MCF 10A (cell line): ENCODE results near the gene PREB. TPM values are rescaled to one million over a fixed set of nuclear protein-coding genes. Genes with fewer than 3 reads are reported as not detected.
"Not testable (repeated sequence)": the region's sequence is repeated elsewhere in the genome, so short reads cannot be mapped to it uniquely, and the experiment has no call there.

ENCODE experiments used
- BruUV-seq: library from RNA; stranded (reverse); fragments of 400-500 nt; replicated peaks from 2 replicates; lab custom pipeline; 2021; lab: Mats Ljungman, UMichigan
- CTCF ChIA-PET: fragments of 300-600 bp; sonication (Branson Sonifier 250); formaldehyde crosslinking; extraction: SDS; loops from one replicate; lab custom pipeline; 2021; ENCODE audit warnings: antibody characterized with exemption, inconsistent platforms; lab: Yijun Ruan, JAX
- POLR2A ChIA-PET: fragments of 300-600, 350-650 bp; sonication (Branson Sonifier 250); formaldehyde crosslinking; extraction: SDS; loops from one replicate; lab custom pipeline; 2020; ENCODE audit warnings: antibody characterized with exemption, inconsistent platforms; lab: Yijun Ruan, JAX
- DNase-seq: peaks from one replicate; pipeline ENCODE4 v3.0.0-alpha.2; 2018; ENCODE audit not compliant: unreplicated experiment
- H3K27ac Mint-ChIP-seq: one replicate; pipeline ENCODE4 v1.8.0; 2022; ENCODE audit warnings: mild to moderate bottlenecking, low read depth, mixed read lengths; ENCODE audit not compliant: unreplicated experiment
- H3K27me3 Mint-ChIP-seq: one replicate; pipeline ENCODE4 v1.8.0; 2022; ENCODE audit warnings: mixed read lengths; ENCODE audit not compliant: insufficient read depth, unreplicated experiment
- H3K36me3 Mint-ChIP-seq: one replicate; pipeline ENCODE4 v1.8.0; 2022; ENCODE audit warnings: mild to moderate bottlenecking, moderate library complexity, mixed read lengths; ENCODE audit not compliant: insufficient read depth, unreplicated experiment
- H3K4me1 Mint-ChIP-seq: one replicate; pipeline ENCODE4 v1.8.0; 2022; ENCODE audit warnings: mixed read lengths; ENCODE audit not compliant: insufficient read depth, unreplicated experiment
- H3K4me3 Mint-ChIP-seq: one replicate; pipeline ENCODE4 v1.8.0; 2022; ENCODE audit warnings: mild to moderate bottlenecking, moderate library complexity, mixed read lengths; ENCODE audit not compliant: unreplicated experiment
- H3K9me3 Mint-ChIP-seq: one replicate; pipeline ENCODE4 v1.8.0; 2022; ENCODE audit warnings: mixed read lengths; ENCODE audit not compliant: unreplicated experiment
- intact Hi-C: fragments of 100-400 bp; cut with micrococcal nuclease; formaldehyde crosslinking; loops from 2 replicates; pipeline ENCODE4 v1.14.1; 2022
- total RNA-seq: library from RNA; stranded (reverse); gene quantifications from 2 replicates; pipeline ENCODE4 v1.2.3, GENCODE V29; 2022
- TF ChIP-seq, protein P1 (sequence below): fragments of 200-600 bp; IDR thresholded peaks from one replicate; pipeline ENCODE4 v1.8.0; 2022; ENCODE audit warnings: antibody characterized with exemption, mild to moderate bottlenecking; ENCODE audit not compliant: unreplicated experiment

PREB gene
- total RNA-seq, 1 experiment from 2014 or later: 68.5 TPM

DNA sequence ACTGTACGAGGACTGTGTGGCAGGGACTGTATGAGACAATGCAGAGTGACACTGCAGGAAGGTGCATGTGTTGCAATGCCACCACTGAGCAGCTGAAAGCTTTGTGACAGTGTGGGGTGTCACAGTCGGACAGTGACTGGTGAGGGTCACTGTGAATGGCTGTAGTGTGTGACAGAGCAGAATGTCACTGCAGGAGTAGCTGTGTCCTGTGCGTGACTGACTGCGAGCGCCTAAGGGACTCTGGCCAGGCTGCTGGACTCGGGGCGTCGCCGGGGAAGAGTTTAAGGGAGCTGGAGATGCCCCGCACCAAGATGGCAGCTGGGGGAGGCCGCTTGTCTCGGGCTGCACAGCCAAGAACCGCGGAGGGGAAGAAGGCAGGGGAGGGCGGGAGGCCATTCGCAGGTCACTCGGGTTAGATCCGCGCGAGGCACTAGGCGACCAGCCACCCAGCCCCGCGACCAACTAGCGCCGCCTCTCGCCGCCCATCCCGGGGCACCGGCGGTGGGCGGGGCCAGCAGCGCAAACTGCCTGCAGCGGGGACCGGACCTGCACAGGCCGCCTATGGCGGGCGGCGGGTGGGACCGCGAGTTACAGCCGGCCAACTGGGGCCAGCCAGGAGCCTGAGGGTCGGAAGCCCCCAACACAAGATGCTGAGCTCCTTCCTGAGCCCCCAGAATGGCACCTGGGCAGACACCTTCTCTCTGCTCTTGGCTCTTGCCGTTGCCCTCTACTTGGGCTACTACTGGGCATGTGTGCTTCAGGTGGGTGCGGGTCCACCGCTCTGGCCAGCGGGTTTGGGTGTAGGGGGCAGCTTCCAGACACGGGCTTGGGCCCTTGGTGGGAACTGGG is 10.9 kb downstream of the PREB start, which contains the start of gene ABHD1:
TSS of gene ABHD1 (plus strand) at position 514 of the 849 bp plus-strand sequence. CDS start at position 648, 134 bp downstream.
- ChIA-PET POLR2A (interaction anchor here (0.6 to 2.0 kb wide), 3 partner anchors 10 to 21 kb away, joined by 3 to 9 read pairs (median 6); partner anchors contain the start of gene PREB), CTCF (interaction anchor here (1.1 to 1.4 kb wide), 2 partner anchors 10 to 157 kb away, joined by 4 to 5 read pairs; no protein-coding TSS in a partner anchor)
- intact Hi-C loops: no loop called here
- H3K27ac Mint-ChIP-seq: no peak within 1 kb of the TSS
- H3K27me3 Mint-ChIP-seq: peaks cover 26% of the 10 kb centered on the region
- H3K4me1 Mint-ChIP-seq: no peaks in the 10 kb centered on the region
- no peaks in the 10 kb centered on the region for H3K9me3 Mint-ChIP-seq
- no peak for DNase-seq
- TF ChIP-seq, protein P1, sequence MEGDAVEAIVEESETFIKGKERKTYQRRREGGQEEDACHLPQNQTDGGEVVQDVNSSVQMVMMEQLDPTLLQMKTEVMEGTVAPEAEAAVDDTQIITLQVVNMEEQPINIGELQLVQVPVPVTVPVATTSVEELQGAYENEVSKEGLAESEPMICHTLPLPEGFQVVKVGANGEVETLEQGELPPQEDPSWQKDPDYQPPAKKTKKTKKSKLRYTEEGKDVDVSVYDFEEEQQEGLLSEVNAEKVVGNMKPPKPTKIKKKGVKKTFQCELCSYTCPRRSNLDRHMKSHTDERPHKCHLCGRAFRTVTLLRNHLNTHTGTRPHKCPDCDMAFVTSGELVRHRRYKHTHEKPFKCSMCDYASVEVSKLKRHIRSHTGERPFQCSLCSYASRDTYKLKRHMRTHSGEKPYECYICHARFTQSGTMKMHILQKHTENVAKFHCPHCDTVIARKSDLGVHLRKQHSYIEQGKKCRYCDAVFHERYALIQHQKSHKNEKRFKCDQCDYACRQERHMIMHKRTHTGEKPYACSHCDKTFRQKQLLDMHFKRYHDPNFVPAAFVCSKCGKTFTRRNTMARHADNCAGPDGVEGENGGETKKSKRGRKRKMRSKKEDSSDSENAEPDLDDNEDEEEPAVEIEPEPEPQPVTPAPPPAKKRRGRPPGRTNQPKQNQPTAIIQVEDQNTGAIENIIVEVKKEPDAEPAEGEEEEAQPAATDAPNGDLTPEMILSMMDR: no peak
- H3K36me3 Mint-ChIP-seq: peaks cover 6% of the 10 kb centered on the region
- peak within 1 kb of the TSS; percentile 63 for H3K4me3 Mint-ChIP-seq
- BruUV-seq: no TSS peak

DNA sequence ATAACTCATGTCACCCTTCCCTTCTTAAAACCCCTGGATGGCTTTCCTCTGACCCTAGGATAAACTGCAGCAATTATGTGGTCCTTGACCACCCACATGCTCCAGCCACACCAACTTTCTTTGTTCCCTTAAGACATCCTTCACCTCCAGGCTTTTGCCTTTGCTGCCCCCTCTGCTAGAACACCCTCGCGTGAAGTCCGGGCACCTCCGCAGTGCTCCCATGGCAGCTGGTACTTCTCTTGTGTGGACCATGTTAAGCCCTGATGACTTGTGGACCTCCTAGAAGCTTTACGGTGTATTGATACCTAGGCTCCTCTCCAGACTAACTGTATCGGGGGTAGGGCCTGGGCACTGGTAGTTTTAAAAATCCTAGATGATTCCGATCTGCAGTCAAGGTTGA is 11.6 kb downstream of the PREB start:
- Mint-ChIP-seq H3K27me3 (peaks cover 26% of the 10 kb centered on the region), H3K27ac (no peak overlapping the region), H3K9me3 (no peaks in the 10 kb centered on the region), H3K4me1 (no peaks in the 10 kb centered on the region), H3K36me3 (no peaks in the 10 kb centered on the region), H3K4me3 (no peak overlapping the region)
- ChIA-PET POLR2A (no interaction called here), CTCF (interaction anchor here (1.1 kb wide), 1 partner anchor 11 kb away, joined by 4 read pairs; no protein-coding TSS in a partner anchor)
- no peak for DNase-seq
- BruUV-seq: no TSS peak
- TF ChIP-seq, protein P1: no peak
- intact Hi-C loops: no loop called here

DNA sequence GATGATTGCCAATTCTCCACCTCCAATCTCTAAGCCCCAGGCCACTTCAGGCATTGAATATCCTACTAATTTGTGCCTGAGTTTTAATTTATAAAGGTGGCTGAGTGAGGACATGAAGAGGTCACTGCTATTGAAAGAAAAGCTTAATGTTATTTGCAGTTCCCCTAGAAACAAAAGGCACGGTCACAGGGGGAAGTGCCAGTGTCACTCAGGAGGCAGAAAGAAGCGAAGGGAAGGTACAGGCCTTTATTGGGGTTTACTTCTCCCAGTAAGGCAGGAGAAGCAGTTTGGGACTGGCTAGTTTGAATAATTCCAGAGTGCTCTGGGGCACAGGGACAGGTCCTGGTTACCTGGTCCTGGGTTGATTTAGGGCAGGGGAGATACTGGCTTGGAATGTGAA is 12.5 kb downstream of the PREB start:
- POLR2A ChIA-PET: no interaction called here
- intact Hi-C loops: no loop called here
- no peaks in the 10 kb centered on the region for H3K4me1 Mint-ChIP-seq
- BruUV-seq: no TSS peak
- CTCF ChIA-PET: interaction anchor here (0.5 kb wide), 1 partner anchor 158 kb away, joined by 3 read pairs; no protein-coding TSS in a partner anchor
- TF ChIP-seq, protein P1: no peak
- no peaks in the 10 kb centered on the region for H3K36me3 Mint-ChIP-seq
- peaks cover 26% of the 10 kb centered on the region for H3K27me3 Mint-ChIP-seq
- no peaks in the 10 kb centered on the region for H3K9me3 Mint-ChIP-seq
- H3K4me3 Mint-ChIP-seq: no peak overlapping the region
- no peak for DNase-seq
- no peak overlapping the region for H3K27ac Mint-ChIP-seq

DNA sequence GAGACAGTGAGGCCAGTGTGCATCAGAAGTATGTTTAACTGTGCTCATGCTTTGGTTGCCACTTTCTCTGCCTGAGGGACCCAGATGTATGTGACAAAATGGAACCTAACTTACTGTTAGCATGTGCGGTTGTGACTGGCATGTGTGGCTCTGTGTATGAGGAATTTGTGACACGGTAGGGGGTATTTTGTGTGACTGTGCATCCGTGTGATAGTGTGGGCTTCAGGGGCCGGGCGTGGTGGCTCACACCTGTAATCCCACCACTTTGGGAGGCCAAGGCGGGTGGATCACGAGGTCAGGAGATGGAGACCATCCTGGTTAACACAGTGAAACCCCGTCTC is 15.1 kb downstream of the PREB start:
- BruUV-seq, CTCF ChIA-PET, H3K27ac Mint-ChIP-seq, H3K9me3 Mint-ChIP-seq, intact Hi-C loops, H3K36me3 Mint-ChIP-seq, H3K4me1 Mint-ChIP-seq: not testable (repeated sequence)
- DNase-seq: peak; percentile 16
- Mint-ChIP-seq H3K27me3 (peaks cover 26% of the 10 kb centered on the region), H3K4me3 (peak overlapping the region; percentile 68)
- POLR2A ChIA-PET: interaction anchor here (0.6 to 0.8 kb wide), 4 partner anchors 56 to 140 kb away, joined by 3 to 4 read pairs (median 3); no protein-coding TSS in a partner anchor
